ENCODE measurements around the gene MOV10L1.
A peak's percentile ranks its signal among the peaks of the same experiment; 100 is the strongest.

Gene MOV10L1

GRCh38 chr22:50205781-50206569 is 116.2 kb downstream of the MOV10L1 start:
- no peak for DNase-seq

- DNase-seq = peak; percentile 61 to 75
Observed at GRCh38 chr22:50206599-50206998, 116.8 kb downstream of the MOV10L1 start.

GRCh38 chr22:50207383-50208140 is 117.8 kb downstream of the MOV10L1 start:
- peak in 1 of 2 donors; percentile 33 for DNase-seq

GRCh38 chr22:50208430-50208938 is 118.7 kb downstream of the MOV10L1 start:
- no peak for DNase-seq

GRCh38 chr22:50208939-50209892 is 119.4 kb downstream of the MOV10L1 start:
- DNase-seq = no peak

GRCh38 chr22:50209893-50210292 is 120.1 kb downstream of the MOV10L1 start:
- peak; percentile 57 to 76 for DNase-seq

- no peak for DNase-seq
Observed at GRCh38 chr22:50210378-50211139, 120.8 kb downstream of the MOV10L1 start.

GRCh38 chr22:50211147-50211546 is 121.3 kb downstream of the MOV10L1 start:
- no peak for DNase-seq

Data from inflammatory macrophage (primary cell).